Measurements from ENCODE around the gene SOX13.

GRCh38 chr1:204091787-204092312 is 18.9 kb downstream of the SOX13 start:
- TF ChIP-seq CTCF (IDR thresholded peaks at IDR 0.05; ENCODE audit: insufficient read depth, low read length) (no peak), REST (IDR thresholded peaks at IDR 0.05; ENCODE audit: insufficient replicate concordance, low read depth) (no peak), POLR2AphosphoS5 (IDR thresholded peaks at IDR 0.05; ENCODE audit: low read depth) (no peak), GABPA (IDR thresholded peaks at IDR 0.05; ENCODE audit: low read depth) (no peak)
